Measurements from ENCODE around the gene CENPA.

The CENPA gene

DNA sequence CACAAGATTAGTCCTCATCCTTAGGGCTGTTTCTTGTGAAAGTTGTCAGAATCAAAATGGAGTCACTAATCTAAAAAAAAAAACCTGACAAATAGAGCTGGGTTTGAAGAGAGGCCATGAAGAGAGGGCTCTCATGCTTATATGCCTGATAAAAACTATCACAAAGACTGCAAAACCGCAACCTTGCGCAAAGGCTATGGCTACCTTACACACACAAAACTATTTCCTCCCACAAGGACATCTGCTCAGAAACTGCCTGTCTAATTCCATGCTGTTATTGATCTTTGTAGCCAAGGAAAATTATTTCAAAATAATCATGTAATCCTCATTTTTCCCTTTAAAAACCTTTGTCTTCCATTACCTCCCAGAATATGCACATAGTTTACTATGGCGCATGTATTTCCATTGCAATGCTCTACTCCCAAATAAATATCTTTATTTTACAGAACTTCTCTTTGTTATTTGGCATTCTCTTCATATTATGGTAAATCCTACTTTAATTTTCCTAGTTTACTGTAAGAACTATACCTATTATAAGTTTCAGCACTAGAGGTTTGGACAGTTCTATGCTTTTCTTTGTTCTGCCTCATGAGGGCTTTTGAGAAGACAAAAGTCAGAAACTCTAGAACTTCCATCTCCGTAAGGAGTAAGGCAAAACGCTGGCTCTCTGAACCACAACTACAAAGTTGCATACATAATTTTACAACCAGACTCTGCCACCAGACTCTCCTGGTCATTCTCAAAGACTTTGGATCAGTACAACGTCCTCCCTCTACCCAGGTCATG is 52.5 kb downstream of the CENPA start:
- no peak for DNase-seq (ENCODE audit: low read depth in 3 of 3, low spot score in 1 of 3)

DNA sequence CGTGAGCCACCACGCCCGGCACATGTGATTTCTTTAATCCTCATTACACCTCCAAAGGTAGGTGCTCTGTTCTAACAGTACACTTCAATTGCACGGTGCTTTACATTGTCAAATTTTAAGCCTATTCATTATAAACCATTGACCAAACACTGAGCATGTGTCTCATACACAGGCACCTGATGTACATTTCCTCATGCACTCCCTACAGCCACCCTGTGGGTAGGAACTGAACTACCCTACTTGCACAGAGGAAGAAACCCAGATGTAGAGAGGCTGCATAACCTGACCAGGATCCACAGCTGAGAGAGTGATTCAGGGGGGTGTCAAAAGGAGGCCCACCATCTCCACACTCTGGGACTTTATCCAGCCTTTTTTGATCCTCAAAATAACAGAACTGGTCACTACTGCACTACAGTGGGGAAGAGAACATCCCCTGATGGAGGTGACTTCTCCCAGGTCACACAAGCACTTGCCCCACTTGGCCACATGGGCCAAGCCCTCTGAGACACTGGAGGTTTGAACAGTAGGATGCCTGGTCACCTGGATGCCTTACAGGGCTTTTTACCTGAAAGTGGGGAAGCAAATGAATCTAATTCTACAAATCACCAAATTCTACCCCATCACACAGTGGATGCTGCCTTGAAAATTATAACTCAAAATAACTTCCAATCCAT is 55.2 kb downstream of the CENPA start:
- no peak for DNase-seq (ENCODE audit: low read depth in 3 of 3, low spot score in 1 of 3)

DNA sequence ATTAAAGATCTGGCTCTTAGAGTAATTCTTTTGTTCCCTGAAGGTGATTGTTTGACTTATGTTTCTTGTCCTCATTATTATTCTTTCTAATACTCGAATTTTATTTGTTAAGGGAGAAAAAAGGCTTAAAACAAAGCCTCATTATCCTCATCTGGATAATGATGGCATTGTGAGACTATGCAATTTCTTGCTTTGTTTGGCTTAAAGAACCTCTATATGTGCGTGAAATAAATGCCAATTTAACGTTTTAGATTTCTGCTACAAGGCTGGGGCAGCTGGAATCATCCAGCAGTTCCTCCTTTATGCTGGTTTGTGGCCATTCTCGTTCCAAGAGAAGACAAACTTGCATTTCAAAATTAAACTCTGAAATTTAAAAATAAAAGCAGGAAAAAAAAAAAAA is 57.2 kb downstream of the CENPA start:
- DNase-seq (ENCODE audit: low read depth in 3 of 3, low spot score in 1 of 3), result no peak

Data from stimulated activated CD4-positive, alpha-beta T cell treated with anti-CD3 and anti-CD28 coated beads, TNF-alpha, amount 100 ng/mL, for 1 hour (primary cell).